NCI-H226 (cell line): ENCODE measurements around the gene NUDT6.
A peak's percentile ranks its signal among the peaks of the same experiment; 100 is the strongest.

Source experiments
- DNase-seq: peaks from one replicate; pipeline ENCODE4 v3.0.0-alpha.2; 2015

The NUDT6 gene

DNA sequence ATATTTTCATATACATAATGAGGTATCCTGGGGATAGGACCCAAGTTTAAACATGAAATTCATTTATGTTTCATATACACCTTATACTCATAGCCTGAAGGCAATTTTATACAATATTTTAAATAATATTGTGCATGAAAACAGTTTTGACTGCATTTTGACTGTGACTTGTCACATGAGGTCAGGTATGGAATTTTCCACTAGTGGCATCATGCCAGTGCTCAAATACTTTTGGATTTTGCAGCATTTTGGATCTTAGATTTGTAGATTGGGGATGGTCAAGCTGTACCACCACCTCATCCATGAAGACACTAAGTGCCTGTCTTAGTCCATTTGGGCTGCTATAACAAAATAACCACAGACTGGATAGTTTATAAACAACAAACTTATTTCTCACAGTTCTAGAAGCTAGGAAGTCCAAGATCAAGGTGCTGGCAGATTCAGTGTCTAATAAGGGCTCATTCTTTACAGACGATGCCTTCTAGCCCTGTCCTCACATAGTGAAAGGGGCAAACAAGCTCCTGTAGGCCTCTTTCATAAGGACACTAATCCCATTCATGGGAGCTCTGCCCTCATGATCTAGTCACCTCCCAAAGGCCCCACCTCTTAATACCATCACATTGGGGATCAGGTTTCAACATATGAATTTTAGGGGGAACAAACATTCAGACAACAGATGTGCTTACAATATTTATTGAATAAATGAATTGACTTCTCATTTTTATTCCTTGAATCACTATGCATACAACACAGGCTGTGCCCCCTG lies 9.4 kb downstream of the NUDT6 start:
- no peak for DNase-seq

DNA sequence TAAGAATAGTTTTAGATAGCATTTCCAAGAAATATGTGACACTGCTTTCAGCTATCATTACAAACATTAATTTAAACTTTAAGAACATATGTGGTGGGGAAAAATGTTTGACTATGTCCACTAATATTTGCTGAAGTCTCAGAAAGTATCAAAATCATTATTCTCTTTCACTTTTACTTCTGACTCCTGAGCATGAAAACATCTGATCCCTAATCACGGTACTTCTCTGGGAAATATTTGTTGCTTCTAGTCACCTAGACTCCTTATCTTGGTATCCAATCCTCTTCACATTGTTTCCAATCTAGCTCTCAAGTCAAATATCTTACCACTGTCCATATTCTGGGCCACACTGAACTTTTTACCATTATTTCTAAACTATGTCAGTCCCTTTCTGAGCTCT lies 10.8 kb downstream of the NUDT6 start:
- no peak for DNase-seq

DNA sequence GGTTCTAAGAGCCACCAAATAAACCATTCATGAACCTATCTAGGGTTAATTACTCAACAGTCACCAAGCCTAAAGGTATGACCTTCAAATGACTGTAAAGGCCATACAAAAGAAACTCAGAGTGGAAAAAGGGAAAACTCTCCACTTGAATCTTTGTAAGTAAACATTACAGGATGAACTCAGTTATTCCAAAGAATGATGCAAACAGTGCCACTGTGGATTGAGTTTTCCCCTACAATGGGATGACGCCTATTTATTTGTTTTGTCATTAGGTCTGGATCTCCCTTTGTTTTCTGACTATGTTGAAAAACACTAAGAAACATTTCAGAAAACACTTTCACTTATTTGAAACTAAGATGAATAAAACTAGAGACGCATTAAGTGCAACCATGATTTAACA lies 12.7 kb downstream of the NUDT6 start:
- DNase-seq, result no peak

DNA sequence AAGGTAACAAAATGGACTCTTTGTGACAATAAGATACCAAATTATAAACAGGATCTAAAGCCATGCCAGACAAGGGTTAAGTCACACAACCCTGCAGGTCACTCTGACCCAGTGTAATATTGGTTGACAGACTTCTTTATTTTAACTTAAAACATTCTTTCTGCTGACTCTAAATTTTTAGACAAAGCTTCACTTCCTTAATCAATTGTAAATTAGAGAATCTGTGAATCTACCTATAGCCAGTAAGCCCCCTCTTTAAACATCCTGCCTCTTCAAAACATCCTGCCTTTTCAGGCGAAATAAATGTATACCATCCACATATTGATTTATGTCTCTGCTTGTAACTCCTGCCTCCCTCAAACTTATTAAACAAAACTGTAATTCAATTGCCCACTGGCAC lies 14.2 kb downstream of the NUDT6 start:
- no peak for DNase-seq

DNA sequence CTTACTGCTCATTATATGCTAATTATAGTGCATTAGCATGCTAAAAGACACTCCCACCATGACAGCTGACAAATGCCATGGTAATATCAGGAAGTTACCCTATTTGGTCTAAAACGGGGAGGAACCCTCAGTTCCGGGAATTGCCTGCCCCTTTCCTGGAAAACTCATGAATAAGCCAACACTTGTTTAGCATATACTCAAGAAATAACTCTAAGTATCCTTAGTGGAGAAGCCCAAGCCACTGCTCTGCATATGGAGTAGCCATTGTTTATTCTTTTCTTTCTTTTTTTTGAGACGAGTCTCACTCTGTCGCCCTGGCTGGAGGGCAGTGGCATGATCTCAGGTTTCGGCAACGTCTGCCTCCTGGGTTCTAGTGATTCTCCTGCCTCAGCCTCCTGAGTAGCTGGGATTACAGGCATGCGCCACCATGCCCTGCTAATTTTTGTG lies 15.5 kb downstream of the NUDT6 start:
- DNase-seq, result no peak

DNA sequence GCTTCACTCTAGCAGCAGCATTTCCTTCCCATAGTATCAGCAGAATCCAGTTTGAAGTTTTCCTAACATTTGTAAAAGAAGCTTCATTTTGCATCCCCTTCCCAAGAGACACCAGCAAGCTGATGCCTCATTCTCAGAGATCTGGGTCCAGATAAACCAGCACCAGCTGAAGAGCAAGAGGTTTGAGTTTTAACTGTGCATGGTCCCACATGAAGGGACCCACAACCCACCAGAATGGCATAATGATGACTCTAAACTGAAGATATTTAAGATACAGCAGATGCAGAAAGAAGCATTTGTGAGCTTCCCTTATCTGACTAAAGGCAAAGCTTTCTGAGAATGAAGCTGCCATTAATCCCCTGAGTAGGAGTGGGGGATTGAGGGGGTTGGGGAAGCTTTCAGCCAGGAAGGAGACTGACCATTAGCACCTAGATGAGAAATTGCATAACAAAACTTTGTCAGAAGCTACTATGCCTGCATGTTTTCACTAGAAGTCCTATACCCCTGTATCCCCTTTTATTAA lies 18.6 kb downstream of the NUDT6 start:
- no peak for DNase-seq

DNA sequence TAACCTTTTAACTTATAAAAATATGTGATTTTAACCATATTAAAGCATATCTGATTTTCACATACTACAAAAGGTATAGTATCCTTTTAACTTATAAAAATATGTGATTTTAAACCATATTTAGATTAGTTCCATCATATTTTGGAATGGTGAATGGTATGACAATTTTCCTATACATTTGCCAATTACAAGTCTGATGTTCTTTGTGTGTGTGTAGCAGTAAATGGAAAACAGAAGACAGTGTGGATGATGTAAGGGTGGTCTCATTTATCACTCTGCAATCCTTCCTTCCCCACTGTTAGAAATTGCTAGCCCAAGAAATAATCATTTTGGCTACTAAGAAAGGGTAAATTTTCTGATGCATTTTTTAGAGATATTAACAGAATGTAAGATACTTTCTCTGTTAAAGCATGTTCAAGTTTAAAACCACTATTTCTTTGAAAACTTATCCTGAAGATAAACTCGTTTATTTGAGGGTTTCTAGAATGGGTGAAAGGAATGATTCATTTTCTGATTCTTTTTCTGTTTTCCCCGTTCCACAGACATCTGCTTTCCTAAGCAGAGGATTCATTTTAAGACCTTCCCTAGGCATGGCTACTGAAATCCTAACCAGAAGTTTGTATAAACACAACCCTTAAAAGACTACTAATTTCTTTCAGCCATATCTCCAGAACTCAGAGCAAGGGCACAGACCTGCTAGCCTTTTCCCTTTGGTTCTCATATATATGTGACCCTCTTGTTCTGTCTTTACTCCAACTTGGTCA lies 21.0 kb downstream of the NUDT6 start:
- DNase-seq, result no peak

DNA sequence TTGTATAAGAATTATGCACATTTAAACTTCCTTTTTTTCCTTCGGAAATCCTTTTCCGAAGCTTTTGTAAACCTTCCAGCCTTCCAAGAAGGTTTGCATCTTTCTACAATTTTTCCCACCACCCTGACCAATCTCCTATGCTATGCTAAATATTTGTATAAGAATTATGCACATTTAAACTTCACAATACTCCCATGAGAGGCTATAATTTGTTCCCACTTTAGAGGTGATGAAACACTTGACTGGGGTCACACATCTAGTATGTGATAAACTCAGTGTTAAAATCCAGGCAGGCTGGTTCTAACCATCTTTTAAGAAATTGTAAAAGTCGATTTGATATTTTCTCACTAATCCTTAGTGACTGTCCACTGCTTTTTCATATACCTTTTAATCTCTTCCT lies 22.1 kb downstream of the NUDT6 start:
- DNase-seq, result no peak

DNA sequence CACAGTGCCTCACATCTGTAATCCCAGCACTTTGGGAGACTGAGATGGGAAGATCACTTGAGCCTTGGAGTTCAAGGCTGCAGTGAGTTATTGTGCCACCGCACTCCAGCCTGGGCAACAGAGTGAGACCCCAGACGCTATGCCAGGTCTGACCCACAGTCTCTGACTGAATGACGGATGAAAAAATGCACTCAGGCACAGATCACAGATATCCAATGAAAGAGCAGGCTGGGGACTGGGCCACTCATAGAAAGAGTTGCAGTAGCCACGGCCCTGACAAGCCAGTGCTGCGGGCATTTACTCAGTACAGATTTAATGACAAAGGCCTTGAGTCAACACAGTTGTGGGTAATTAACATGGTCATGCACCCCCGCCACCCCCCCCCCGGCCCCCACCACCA lies 22.7 kb downstream of the NUDT6 start:
- no peak for DNase-seq

DNA sequence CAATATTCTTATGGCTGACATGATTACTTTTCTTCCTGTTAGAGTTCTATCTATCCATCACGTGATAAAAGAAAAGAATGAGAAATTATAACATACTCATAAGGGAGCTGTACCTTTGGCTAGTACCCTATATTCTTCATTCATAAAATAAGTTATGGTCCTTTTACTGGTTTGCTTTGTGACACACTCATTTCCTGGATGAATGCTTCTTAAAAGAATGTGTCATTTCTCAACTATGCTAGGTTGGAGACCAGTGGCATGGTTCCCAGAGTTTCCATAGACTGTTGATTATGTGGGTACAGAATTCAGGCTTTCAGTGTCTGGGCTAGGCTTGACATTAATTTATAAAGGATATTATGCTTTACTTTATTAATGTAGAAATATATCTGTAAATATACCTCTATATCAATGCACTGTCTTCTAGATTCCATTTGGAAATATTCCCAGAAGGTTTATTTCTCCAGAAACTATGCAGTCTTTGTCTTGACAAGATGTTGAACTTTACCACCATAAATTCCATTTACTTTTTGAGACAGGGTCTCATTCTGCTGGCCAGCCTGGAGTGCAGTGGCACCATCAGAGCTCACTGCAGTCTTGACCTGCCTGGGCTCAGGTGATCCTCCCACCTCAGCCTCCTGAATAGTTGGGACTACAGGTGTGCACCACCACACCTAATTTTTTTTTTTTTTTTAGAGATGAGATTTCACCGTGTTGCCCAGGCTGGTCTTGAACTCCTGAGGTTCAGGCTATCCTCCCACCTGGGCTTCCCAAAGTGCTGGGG lies 23.8 kb downstream of the NUDT6 start:
- DNase-seq, result peak; percentile 83

DNA sequence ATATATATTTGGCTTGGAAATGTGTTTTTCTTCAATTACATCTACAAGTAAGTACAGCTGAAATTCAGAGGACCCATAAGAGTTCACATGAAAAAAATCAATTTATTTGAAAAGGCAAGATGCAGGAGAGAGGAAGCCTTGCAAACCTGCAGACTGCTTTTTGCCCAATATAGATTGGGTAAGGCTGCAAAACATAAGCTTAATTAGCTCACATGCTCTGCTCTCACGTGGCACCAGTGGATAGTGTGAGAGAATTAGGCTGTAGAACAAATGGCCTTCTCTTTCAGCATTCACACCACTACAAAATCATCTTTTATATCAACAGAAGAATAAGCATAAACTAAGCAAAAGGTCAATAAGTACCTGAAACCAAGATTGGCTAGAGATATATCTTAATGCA lies 26.1 kb downstream of the NUDT6 start:
- no peak for DNase-seq

DNA sequence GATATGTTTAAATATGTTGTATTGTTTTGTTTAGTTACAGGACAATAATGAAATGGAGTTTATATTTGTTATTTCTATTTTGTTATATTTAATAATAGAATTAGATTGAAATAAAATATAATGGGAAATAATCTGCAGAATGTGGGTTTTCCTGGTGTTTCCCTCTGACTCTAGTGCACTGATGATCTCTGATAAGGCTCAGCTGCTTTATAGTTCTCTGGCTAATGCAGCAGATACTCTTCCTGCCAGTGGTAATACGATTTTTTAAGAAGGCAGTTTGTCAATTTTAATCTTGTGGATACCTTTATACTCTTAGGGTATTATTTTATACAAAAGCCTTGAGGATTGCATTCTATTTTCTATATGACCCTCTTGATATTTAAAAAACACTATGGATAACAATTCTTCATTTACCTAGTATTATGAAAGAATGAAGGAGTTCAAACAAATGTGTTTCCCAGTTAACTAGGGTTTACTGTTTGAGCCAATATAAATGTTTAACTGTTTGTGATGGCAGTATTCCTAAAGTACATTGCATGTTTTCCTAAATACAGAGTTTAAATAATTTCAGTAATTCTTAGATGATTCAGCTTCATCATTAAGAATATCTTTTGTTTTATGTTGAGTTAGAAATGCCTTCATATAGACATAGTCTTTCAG lies 26.9 kb downstream of the NUDT6 start:
- no peak for DNase-seq

DNA sequence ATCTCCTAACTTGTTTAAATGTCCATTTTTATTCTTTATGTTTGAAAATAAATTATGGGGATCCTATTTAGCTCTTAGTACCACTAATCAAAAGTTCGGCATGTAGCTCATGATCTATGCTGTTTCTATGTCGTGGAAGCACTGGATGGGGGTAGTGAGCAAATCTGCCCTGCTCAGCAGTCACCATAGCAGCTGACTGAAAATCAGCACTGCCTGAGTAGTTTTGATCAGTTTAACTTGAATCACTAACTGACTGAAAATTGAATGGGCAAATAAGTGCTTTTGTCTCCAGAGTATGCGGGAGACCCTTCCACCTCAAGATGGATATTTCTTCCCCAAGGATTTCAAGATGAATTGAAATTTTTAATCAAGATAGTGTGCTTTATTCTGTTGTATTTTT lies 27.6 kb downstream of the NUDT6 start:
- DNase-seq, result no peak

DNA sequence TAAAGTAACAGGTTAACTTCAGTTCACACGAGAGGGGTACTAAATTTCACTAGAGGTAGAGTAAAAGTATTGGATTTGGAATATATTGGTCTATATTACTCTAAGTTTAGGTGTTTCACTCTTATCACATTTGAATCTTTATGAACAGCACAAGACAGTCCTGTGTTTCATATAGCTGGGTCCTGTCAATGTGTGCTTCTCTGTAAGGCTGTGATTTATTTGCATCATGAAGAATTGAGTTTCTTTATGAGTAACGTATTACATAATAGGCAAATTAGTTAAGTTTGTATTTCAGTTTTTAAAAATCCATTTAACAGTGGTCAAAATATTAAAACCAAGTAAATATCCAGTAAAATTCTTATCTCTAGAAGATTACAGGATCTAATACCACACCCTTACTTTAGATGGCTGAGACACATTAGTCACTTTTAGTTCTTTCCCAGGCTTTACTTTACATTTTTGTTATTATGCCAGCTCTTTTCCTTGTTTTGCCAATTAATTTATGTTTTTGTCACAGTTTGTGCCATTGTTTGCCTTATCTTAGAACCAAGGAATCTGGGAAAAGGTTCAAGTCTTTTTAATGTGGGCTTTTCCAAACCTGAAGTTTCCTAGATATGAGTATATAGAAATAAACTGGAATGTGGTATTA lies 32.1 kb downstream of the NUDT6 start:
- DNase-seq, result peak; percentile 28

DNA sequence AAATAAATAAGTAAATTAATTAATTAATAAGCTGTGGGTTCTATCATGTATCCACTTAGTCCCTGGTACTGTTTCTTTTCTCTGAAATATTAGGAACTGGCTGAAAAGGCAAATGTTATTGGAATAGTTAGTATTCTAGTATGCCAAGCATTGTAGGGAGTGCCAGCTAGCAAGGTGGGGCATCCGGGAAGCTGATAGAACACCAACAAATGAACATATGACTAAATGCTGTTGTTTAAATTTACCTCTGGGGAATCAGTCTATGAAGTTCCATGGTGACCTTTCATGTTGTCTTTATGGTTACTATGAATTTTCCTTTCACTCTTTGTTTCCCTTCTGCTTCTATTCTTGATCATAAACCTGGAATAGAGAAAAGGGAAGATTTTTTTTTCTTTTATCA lies 32.7 kb downstream of the NUDT6 start:
- peak; percentile 37 for DNase-seq

DNA sequence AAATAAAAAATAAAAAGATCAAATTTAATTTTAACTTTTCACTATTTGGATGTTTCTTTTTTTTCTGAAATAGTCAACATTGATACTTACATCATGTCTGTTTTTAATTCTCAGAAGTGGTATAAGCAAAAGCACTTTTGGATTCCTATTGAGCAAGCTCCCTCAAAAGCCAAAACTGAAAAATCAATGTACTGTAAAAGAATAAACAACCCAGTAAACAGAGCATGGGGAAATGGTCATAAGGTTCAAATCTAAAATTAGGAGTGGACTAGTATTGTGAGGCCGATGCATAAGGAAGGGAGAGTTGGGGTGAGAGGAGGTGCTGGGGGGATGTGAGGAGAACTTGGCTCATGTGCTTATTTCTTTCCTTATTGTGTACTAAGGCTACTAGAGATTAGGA lies 37.9 kb downstream of the NUDT6 start:
- no peak for DNase-seq

DNA sequence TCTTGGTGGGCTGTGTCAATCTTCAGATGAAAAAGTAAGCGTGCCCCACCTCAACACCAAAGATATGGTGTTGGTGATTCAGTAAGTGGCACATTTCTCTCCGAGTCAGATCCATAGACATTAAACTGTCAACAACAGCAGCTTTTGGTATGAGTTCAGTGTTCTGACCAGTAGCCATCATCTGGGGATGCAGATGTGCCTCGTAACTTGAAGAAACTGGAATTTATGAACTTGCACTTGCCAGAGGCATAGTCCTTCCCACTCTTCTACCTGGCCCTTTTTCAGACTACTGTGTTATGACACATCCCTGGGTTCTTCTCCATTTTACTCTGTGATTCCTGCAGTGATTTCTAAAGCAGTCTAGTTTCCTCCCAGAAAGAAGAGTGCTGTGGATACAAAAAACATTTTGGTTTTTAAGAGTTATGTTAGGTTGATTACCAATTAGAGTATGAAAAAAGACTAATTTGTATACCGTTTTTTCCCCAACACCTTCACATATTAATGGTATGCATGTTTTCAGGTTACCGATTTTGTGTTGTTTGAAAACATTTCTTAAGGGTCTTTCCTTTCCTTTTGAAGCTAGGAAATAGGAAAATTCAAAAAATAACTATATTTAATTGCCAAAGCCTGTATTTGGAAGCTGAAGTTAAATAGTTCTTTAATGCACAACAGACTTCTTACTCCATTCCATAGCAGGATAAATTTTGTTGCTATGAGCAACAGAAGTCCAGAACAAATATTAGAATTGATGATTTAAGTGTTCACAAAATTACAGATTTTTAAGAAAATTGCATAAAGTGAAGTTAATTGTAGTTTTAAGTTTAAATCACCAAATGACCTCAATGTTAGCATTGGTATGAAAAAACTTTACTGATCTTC lies 39.3 kb downstream of the NUDT6 start:
- DNase-seq, result no peak

DNA sequence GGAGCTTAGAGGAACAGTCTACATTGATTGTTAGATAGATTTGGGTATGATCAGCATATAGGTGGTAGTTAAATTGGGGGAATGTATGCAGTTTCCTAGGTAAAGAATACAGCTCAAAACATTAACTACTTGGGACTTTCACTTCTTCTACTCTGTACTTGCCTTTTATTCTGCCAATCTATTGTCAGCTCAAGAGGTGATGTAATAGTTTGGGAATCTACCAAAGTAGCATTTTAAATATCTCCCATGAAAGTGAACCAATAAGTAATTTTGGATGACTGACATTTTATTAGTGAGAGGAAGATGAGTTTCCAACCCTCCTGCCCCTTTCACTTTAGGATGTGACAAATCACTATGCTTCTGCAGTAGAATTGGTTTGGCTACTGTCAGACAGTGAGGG lies 43.4 kb downstream of the NUDT6 start:
- DNase-seq, result no peak

DNA sequence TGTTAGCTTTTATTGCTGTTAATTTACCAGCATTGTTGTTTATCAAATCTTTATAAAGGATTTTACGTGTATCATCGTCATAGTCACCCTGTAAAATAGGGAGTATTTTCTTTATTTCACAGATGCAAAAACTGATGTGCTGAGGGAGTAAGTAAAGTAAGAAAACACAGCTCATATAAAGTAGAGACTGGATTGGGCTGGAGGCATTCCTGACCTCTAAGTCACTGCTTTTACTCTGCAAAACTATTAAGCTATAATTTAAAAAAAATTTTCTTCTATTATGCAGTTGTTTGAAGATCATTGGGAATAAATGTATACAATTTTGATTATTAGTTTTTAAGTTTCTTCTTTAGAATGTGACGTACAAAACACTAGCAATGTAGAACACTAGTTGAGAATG lies 45.9 kb downstream of the NUDT6 start:
- no peak for DNase-seq

DNA sequence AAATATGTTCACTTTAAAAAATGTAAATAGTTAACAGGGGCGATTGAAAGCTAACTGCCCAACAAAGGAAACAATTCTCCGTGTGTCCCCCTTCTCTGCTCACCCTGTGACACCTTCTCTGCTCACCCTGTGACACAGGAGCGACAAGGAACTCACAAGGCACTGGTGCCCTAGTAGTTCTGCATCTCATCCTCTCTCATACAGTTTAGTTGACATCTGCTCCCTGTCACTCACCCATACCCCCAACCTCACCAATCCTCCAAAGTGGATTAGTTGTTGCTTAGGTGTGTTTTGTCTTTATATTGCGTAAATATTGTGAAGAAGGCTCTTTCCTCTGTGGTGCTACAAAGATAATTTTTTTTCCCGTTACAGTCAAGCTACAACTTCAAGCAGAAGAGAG lies 46.4 kb downstream of the NUDT6 start:
- DNase-seq, result no peak

DNA sequence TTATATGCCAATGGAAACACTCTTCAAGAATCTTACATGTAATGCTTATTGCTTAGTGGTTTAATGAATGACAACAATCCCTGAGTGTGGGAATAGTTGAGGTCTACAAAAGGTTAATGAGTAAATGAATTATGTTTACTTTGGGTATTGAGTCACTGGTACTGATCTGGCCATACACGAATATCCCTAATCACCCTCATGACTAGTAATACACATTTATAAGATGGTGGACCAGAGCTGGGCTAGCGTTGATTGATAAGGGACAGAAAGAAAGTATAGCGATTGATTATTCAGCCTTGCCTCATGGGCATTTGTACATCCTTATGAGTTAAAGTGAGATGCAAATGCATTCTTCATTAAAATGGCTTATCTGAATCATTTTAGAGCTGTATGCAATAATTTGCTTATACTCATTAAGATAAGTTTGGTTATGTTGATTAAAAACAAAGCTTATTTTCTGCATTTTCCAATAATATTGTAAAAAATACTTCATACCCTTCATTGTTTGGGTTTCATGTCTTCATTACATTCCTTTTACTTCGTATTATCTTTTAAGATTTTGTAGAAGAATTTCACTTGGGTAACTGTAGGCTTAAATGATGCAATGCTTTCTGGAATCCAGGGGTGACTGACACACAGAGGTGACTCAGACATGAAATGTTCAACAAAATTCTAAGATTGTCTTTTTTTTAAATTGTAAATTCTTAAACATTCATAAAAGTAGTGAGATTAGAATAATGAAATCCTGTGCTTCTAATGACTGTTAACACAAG lies 48.4 kb downstream of the NUDT6 start:
- peak; percentile 66 for DNase-seq
